GM21825 (cell line): ENCODE measurements around the gene WDR72.
"Not testable (repeated sequence)": the region's sequence is repeated elsewhere in the genome, so short reads cannot be mapped to it uniquely, and the experiment has no call there.

Source experiments
- ATAC-seq: cut with Tn5 transposase; IDR thresholded peaks from one replicate; pipeline ENCODE4 v1.9.1; 2021; ENCODE audit warnings: mild to moderate bottlenecking, moderate library complexity; ENCODE audit not compliant: unreplicated experiment

The WDR72 gene

GRCh38 chr15:53759411-53759931, at the start of gene WDR72:
Gene WDR72, minus strand, starts transcription at chr15:53759663. Its CDS starts 26,514 bp downstream, at chr15:53733149.
- ATAC-seq, result no peak

- no peak for ATAC-seq
Measured at GRCh38 chr15:53808058-53808706, 48.7 kb upstream of the WDR72 start.

- ATAC-seq, result no peak
Measured at GRCh38 chr15:53807501-53807900, 48.0 kb upstream of the WDR72 start.

GRCh38 chr15:53802672-53803071, 43.2 kb upstream of the WDR72 start:
- ATAC-seq, result no peak

- ATAC-seq, result no peak
Measured at GRCh38 chr15:53791581-53791980, 32.1 kb upstream of the WDR72 start.

GRCh38 chr15:53789654-53790375, 30.4 kb upstream of the WDR72 start:
- ATAC-seq, result no peak

GRCh38 chr15:53786401-53786800, 26.9 kb upstream of the WDR72 start:
- ATAC-seq, result no peak

- not testable (repeated sequence) for ATAC-seq
Measured at GRCh38 chr15:53785241-53785640, 25.8 kb upstream of the WDR72 start.

- ATAC-seq, result no peak
Measured at GRCh38 chr15:53762916-53763315, 3.5 kb upstream of the WDR72 start.

GRCh38 chr15:53758412-53758811, 1.1 kb downstream of the WDR72 start:
- no peak for ATAC-seq

GRCh38 chr15:53757906-53758305, 1.6 kb downstream of the WDR72 start:
- no peak for ATAC-seq

- no peak for ATAC-seq
Measured at GRCh38 chr15:53753813-53754212, 5.7 kb downstream of the WDR72 start.

GRCh38 chr15:53752406-53752805, 7.1 kb downstream of the WDR72 start:
- ATAC-seq, result no peak

GRCh38 chr15:53747501-53748068, 11.9 kb downstream of the WDR72 start:
- ATAC-seq, result no peak

- ATAC-seq, result no peak
Measured at GRCh38 chr15:53746101-53746500, 13.4 kb downstream of the WDR72 start.

GRCh38 chr15:53739651-53740050, 19.8 kb downstream of the WDR72 start:
- ATAC-seq, result no peak

- no peak for ATAC-seq
Measured at GRCh38 chr15:53739187-53739586, 20.3 kb downstream of the WDR72 start.

- no peak for ATAC-seq
Measured at GRCh38 chr15:53721334-53722087, 38.0 kb downstream of the WDR72 start.

GRCh38 chr15:53716909-53717876, 42.3 kb downstream of the WDR72 start:
- ATAC-seq, result no peak

- ATAC-seq, result no peak
Measured at GRCh38 chr15:53713218-53713617, 46.2 kb downstream of the WDR72 start.
